GM21367 (cell line): ENCODE measurements around the gene PRTN3.
"Not testable (repeated sequence)": the region's sequence is repeated elsewhere in the genome, so short reads cannot be mapped to it uniquely, and the experiment has no call there.

Source experiments
- ATAC-seq: cut with Tn5 transposase; IDR thresholded peaks from one replicate; pipeline ENCODE4 v1.9.1; 2021; ENCODE audit not compliant: unreplicated experiment

Gene PRTN3

GRCh38 chr19:862581-863314 lies 21.9 kb downstream of the PRTN3 start:
- ATAC-seq, result no peak

- ATAC-seq, result no peak
These were observed 22.5 kb downstream of the PRTN3 start for GRCh38 chr19:863315-863620.

- no peak for ATAC-seq
These were observed 26.0 kb downstream of the PRTN3 start for GRCh38 chr19:866769-867300.

GRCh38 chr19:867301-867793 lies 26.5 kb downstream of the PRTN3 start:
- no peak for ATAC-seq

- no peak for ATAC-seq
These were observed 27.2 kb downstream of the PRTN3 start for GRCh38 chr19:867855-868457.

- ATAC-seq, result no peak
These were observed 27.9 kb downstream of the PRTN3 start for GRCh38 chr19:868458-869244.

GRCh38 chr19:869245-870177 lies 28.7 kb downstream of the PRTN3 start:
- no peak for ATAC-seq

GRCh38 chr19:870314-870713 lies 29.5 kb downstream of the PRTN3 start:
- no peak for ATAC-seq

- ATAC-seq, result no peak
These were observed 30.2 kb downstream of the PRTN3 start for GRCh38 chr19:870963-871401.

GRCh38 chr19:871446-872265 lies 30.9 kb downstream of the PRTN3 start:
- ATAC-seq, result no peak

- peak; percentile 39 for ATAC-seq
These were observed 31.6 kb downstream of the PRTN3 start for GRCh38 chr19:872266-872951.

- ATAC-seq, result no peak
These were observed 32.3 kb downstream of the PRTN3 start for GRCh38 chr19:873084-873483.

- no peak for ATAC-seq
These were observed 32.8 kb downstream of the PRTN3 start for GRCh38 chr19:873561-874041.

GRCh38 chr19:875265-875879 lies 34.6 kb downstream of the PRTN3 start:
- no peak for ATAC-seq

- ATAC-seq, result no peak
These were observed 35.3 kb downstream of the PRTN3 start for GRCh38 chr19:876089-876488.

- ATAC-seq, result no peak
These were observed 36.0 kb downstream of the PRTN3 start for GRCh38 chr19:876780-877314.

GRCh38 chr19:877992-878660 lies 37.3 kb downstream of the PRTN3 start:
- ATAC-seq, result not testable (repeated sequence)
